SU-DHL-6 (cell line): ENCODE measurements around the gene SNU13.

Source experiments
- H2AFZ ChIP-seq: fragments of 200-600 bp; sonication (generic); 2 replicates; pipeline ENCODE4 v1.6.1; 2014; ENCODE audit warnings: low read depth, mild to moderate bottlenecking, moderate library complexity, mixed read lengths, antibody characterized with exemption, low read length; ENCODE audit not compliant: severe bottlenecking
- H3F3A ChIP-seq: fragments of 200-600 bp; shearing (Covaris generic); 2 replicates; pipeline ENCODE4 v1.6.0; 2016; ENCODE audit warnings: antibody characterized with exemption, mild to moderate bottlenecking; ENCODE audit not compliant: insufficient read depth
- H3K27ac ChIP-seq: fragments of 200-600 bp; sonication (generic); 2 replicates; pipeline ENCODE4 v1.5.1; 2016; ENCODE audit warnings: low read depth, mild to moderate bottlenecking, low read length, moderate library complexity, mixed read lengths
- H3K27me3 ChIP-seq: fragments of 200-600 bp; sonication (generic), shearing (Covaris generic); 2 replicates; pipeline ENCODE4 v1.6.0; 2014; ENCODE audit warnings: mild to moderate bottlenecking, low read length
- H3K36me3 ChIP-seq: fragments of 200-600 bp; sonication (generic); 2 replicates; pipeline ENCODE4 v1.6.1; 2014; ENCODE audit warnings: mild to moderate bottlenecking, low read length, mixed read lengths
- H3K4me2 ChIP-seq: fragments of 300-600, 200-600 bp; shearing (Covaris generic), sonication (generic); 2 replicates; pipeline ENCODE4 v1.6.0; 2014; ENCODE audit warnings: low read length, low read depth, mild to moderate bottlenecking; ENCODE audit not compliant: poor library complexity, severe bottlenecking
- H3K4me3 ChIP-seq: fragments of 200-600 bp; sonication (generic); 2 replicates; pipeline ENCODE4 v1.5.1; 2014; ENCODE audit warnings: antibody characterized with exemption, low read length, mild to moderate bottlenecking, mixed read lengths; ENCODE audit not compliant: insufficient read depth, poor library complexity, severe bottlenecking
- H3K79me2 ChIP-seq: fragments of 200-600 bp; sonication (generic); 2 replicates; pipeline ENCODE4 v1.6.1; 2014; ENCODE audit warnings: mild to moderate bottlenecking, low read length, moderate library complexity; ENCODE audit not compliant: insufficient read depth
- H3K9ac ChIP-seq: fragments of 200-600 bp; sonication (generic); 2 replicates; pipeline ENCODE4 v1.7.0; 2014; ENCODE audit warnings: mild to moderate bottlenecking, low read length
- H3K9me2 ChIP-seq: fragments of 200-600 bp; sonication (generic); replicated peaks from 2 replicates; pipeline ENCODE4 v1.6.1; 2014; ENCODE audit warnings: low read length; ENCODE audit not compliant: insufficient read depth
- H3K9me3 ChIP-seq: fragments of 200-600 bp; sonication (generic); 2 replicates; pipeline ENCODE4 v1.6.1; 2014; ENCODE audit warnings: low read length, mixed read lengths; ENCODE audit not compliant: insufficient read depth
- H4K20me1 ChIP-seq: fragments of 200-600 bp; sonication (generic); 2 replicates; pipeline ENCODE4 v1.6.1; 2014; ENCODE audit warnings: low read depth, mild to moderate bottlenecking, antibody characterized with exemption, low read length, moderate library complexity, mixed read lengths
- EZH2phosphoT487 ChIP-seq: fragments of 200-600 bp; sonication (generic), shearing (Covaris generic); conservative IDR thresholded peaks from 2 replicates; pipeline ENCODE4 v1.6.1; 2018; ENCODE audit warnings: mild to moderate bottlenecking, antibody characterized with exemption, low read length, moderate library complexity, mixed read lengths
- TF ChIP-seq, protein P1 (sequence below): fragments of 200-600 bp; sonication (generic); IDR thresholded peaks from one replicate; pipeline ENCODE4 v1.5.1; 2017; ENCODE audit warnings: antibody characterized with exemption, mild to moderate bottlenecking, low read length, moderate library complexity; ENCODE audit not compliant: insufficient read depth, poor library complexity, severe bottlenecking

The SNU13 gene

DNA sequence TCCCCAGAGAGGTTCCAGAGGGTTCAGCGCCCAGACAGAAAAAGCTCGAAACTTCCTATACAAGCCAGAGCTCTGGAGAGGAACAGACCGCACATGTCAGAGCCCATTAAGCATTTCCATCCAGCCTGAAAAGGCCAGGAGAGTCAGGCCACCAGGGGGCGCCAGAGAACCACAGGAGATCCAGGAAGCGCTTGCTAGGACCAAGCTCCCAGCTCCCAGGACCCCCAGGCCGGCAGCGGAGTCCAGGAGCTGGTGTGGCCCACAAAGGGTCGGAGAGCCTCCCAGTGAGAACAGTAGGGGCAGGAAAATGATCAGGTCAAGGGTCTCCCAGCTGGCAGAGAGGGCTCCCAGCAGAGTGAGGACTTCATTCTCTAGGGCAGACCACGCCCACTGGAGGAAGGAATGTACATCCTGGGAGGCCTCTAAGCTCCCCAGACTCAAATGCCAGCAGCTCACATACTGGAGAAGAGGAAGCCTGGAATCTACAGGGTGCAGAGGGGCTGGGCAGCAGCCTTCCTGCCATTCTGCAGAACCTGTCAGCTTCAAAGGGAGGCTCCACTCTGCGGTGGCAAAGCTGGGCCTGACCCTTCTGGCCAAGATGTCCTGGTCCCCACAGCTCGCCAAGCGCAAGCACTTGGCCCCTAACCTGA is 8.6 kb upstream of the SNU13 start:
- Histone ChIP-seq H3K27ac (no peak overlapping the region), H3K36me3 (no peaks in the 10 kb centered on the region), H2AFZ (peak overlapping the region; percentile 83), H3K9me3 (no peaks in the 10 kb centered on the region), H3K27me3 (no peaks in the 10 kb centered on the region), H3F3A (no peaks in the 10 kb centered on the region), H3K9me2 (no peaks in the 10 kb centered on the region), H3K4me2 (peak overlapping the region; percentile 8), H3K9ac (no peak overlapping the region; the same call in 1 of the 2 replicates), H3K4me3 (no peak overlapping the region), H3K79me2 (no peaks in the 10 kb centered on the region), H4K20me1 (no peaks in the 10 kb centered on the region)
- TF ChIP-seq EZH2phosphoT487 = no peak
- TF ChIP-seq, protein P1, sequence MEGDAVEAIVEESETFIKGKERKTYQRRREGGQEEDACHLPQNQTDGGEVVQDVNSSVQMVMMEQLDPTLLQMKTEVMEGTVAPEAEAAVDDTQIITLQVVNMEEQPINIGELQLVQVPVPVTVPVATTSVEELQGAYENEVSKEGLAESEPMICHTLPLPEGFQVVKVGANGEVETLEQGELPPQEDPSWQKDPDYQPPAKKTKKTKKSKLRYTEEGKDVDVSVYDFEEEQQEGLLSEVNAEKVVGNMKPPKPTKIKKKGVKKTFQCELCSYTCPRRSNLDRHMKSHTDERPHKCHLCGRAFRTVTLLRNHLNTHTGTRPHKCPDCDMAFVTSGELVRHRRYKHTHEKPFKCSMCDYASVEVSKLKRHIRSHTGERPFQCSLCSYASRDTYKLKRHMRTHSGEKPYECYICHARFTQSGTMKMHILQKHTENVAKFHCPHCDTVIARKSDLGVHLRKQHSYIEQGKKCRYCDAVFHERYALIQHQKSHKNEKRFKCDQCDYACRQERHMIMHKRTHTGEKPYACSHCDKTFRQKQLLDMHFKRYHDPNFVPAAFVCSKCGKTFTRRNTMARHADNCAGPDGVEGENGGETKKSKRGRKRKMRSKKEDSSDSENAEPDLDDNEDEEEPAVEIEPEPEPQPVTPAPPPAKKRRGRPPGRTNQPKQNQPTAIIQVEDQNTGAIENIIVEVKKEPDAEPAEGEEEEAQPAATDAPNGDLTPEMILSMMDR = peak; percentile 95

DNA sequence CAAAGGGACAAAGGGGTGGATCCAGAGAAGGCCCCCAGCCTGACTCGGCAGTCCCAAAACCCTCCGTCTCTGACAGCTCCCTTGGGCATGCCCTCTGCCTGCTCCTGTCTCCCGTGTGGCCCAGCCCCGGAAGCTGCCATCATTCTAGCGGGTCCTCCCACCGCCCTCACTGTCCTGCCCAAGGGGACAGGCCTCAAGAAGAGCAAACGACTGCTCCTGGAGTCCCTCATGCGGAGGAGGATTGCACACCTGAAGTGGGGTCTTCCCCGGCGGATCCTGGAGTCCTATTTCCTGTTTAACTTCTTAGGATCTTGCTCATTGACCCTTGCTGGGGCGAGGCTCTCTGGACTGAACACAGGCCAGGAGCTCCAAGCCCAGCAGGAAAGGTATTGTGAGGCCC is 8.0 kb upstream of the SNU13 start:
- H3K27ac ChIP-seq = no peak overlapping the region
- no peaks in the 10 kb centered on the region for H3K27me3 ChIP-seq
- no peaks in the 10 kb centered on the region for H3K9me2 ChIP-seq
- no peak overlapping the region for H3K4me2 ChIP-seq
- no peak overlapping the region; the same call in 1 of the 2 replicates for H3K9ac ChIP-seq
- H3F3A ChIP-seq = no peaks in the 10 kb centered on the region
- no peak for TF ChIP-seq EZH2phosphoT487
- TF ChIP-seq, protein P1 = no peak
- no peak overlapping the region for H3K4me3 ChIP-seq
- no peaks in the 10 kb centered on the region for H3K79me2 ChIP-seq
- H3K9me3 ChIP-seq = no peaks in the 10 kb centered on the region
- peak overlapping the region; percentile 83 for H2AFZ ChIP-seq
- no peaks in the 10 kb centered on the region for H4K20me1 ChIP-seq
- H3K36me3 ChIP-seq = no peaks in the 10 kb centered on the region

DNA sequence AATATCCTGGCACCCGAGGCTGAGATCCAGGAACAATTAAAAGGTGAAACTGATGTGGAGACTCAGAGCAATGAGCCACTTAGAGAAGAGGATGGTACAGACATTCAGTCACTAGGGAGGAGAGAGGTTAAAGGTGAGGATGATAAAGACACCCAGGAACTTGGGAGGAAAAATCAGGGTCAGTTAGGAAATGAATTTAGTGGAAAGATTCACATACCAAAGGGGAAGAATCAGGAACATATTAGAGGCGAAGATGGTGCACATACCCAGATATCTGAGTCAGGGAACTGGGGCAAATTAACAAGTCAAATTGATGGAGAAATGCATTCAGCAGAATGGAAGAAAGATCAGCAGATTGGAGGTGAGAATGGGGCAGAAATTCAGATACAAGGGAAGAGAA is 6.5 kb upstream of the SNU13 start:
- Histone ChIP-seq H3K36me3 (no peaks in the 10 kb centered on the region), H3K4me3 (no peak overlapping the region), H3K9me3 (no peaks in the 10 kb centered on the region), H3K27me3 (no peaks in the 10 kb centered on the region), H3F3A (peaks cover 1% of the 10 kb centered on the region; the same call in 1 of the 2 replicates), H2AFZ (no peak overlapping the region), H3K4me2 (no peak overlapping the region), H3K9me2 (no peaks in the 10 kb centered on the region), H3K27ac (no peak overlapping the region), H3K9ac (no peak overlapping the region), H3K79me2 (no peaks in the 10 kb centered on the region), H4K20me1 (no peaks in the 10 kb centered on the region)
- TF ChIP-seq EZH2phosphoT487 = no peak
- TF ChIP-seq, protein P1 = no peak
